Motor neuron (in vitro differentiated cells): ENCODE data around the gene RPS14. TPM values are rescaled to one million over a fixed set of nuclear protein-coding genes. Genes with fewer than 3 reads are reported as not detected.
"Not testable (repeated sequence)": the region's sequence is repeated elsewhere in the genome, so short reads cannot be mapped to it uniquely, and the experiment has no call there.

Experiments
- ATAC-seq, 8 experiments: fragments of 200-7000 bp; cut with Tn5 transposase; replicated peaks in 6 of 8; 2 replicates each; pipeline ENCODE4 v1.8.0; 2021; ENCODE audit warnings: mild to moderate bottlenecking in 8 of 8, moderate library complexity in 8 of 8
- H3K27ac ChIP-seq, 2 donors: fragments of 250-450 bp; sonication (Bioruptor Pico); 2 replicates each; pipeline ENCODE4 v1.9.0; 2021; ENCODE audit warnings: antibody characterized with exemption in 2 of 2, mild to moderate bottlenecking in 2 of 2, moderate library complexity in 1 of 2
- H3K4me1 ChIP-seq, 2 donors: fragments of 250-450 bp; sonication (Bioruptor Pico); replicated peaks in 1 of 2; 2 replicates each; pipeline ENCODE4 v1.6.1; 2021; ENCODE audit warnings: antibody characterized with exemption in 2 of 2, mild to moderate bottlenecking in 2 of 2, moderate library complexity in 1 of 2
- H3K4me3 ChIP-seq, 5 donors: fragments of 250-450 bp; sonication (Bioruptor Pico); 2 replicates each; pipeline ENCODE4 v1.9.0; 2021; ENCODE audit warnings: antibody characterized with exemption in 5 of 5, mild to moderate bottlenecking in 5 of 5, moderate library complexity in 4 of 5
- WGBS, 10 experiments: fragments of 450-650 bp; shearing (Covaris generic); methylation state at CpG; one replicate each; pipeline ENCODE4 v1.0.0; 2022; 5-methylcytosine and 5-hydroxymethylcytosine counted together
- in situ Hi-C, 9 experiments: fragments of 400-800 bp; cut with MboI; loops; one replicate each; pipeline ENCODE4 v1.15.0; 2021; ENCODE audit warnings: low sequenced_read_pairs in 9 of 9, low pct_unique_long_range_greater_than_20kb in 2 of 9; ENCODE audit not compliant: unreplicated experiment in 9 of 9
- total RNA-seq, 8 experiments: library from RNA; unstranded; fragments of 300-600 nt; gene quantifications; 2 replicates each; pipeline versions ENCODE4 v1.2.3 to v1.2.4, GENCODE V29; 2022

Gene RPS14
- total RNA-seq, 8 experiments from 2014 or later: 1,897 to 6,053 (median 4,324) TPM

- WGBS, 10 experiments: 62 to 90% (median 70%) methylated on average over 2 to 4 of the region's 7 CpGs; no CpG with 5 or more reads in 4 of the 10 experiments
- ATAC-seq: peak in 1 of 8 experiments; percentile 11
- Histone ChIP-seq H3K4me3 (no peak overlapping the region), H3K4me1 (no peaks in the 10 kb centered on the region), H3K27ac (no peak overlapping the region)
- in situ Hi-C loops: no loop called here
Measured at GRCh38 chr5:150419630-150420270, 29.8 kb downstream of the RPS14 start.

GRCh38 chr5:150413902-150414790 is 35.4 kb downstream of the RPS14 start:
- H3K27ac ChIP-seq, ATAC-seq, H3K4me1 ChIP-seq, H3K4me3 ChIP-seq, in situ Hi-C loops: not testable (repeated sequence)
- WGBS, 10 experiments: 67 to 100% (median 88%) methylated on average over 2 to 13 of the region's 16 CpGs; no CpG with 5 or more reads in 1 of the 10 experiments

GRCh38 chr5:150413176-150413901 is 36.2 kb downstream of the RPS14 start:
- Histone ChIP-seq H3K27ac (no peak overlapping the region), H3K4me1 (peaks cover 0 to 7% of the 10 kb centered on the region in 2 donors), H3K4me3 (no peak overlapping the region)
- in situ Hi-C loops: no loop called here
- ATAC-seq: no peak
- 57 to 100% (median 86%) methylated on average over 1 to 11 of the region's 12 CpGs for WGBS, 10 experiments

GRCh38 chr5:150412319-150413175 is 37.0 kb downstream of the RPS14 start, which contains the start of gene CD74:
Gene CD74 (minus strand): TSS chr5:150412910. CDS start chr5:150412749, 161 bp downstream.
- peak in 7 of 8 experiments; percentile 14 to 45 (median 29) for ATAC-seq
- Histone ChIP-seq H3K27ac (no peak within 1 kb of the TSS), H3K4me3 (no peak within 1 kb of the TSS), H3K4me1 (peaks cover 0 to 7% of the 10 kb centered on the region in 2 donors)
- WGBS, 10 experiments: 0 to 82% (median 60%) methylated on average over 1 to 6 of the region's 20 CpGs; no CpG with 5 or more reads in 4 of the 10 experiments
- in situ Hi-C loops: no loop called here

- in situ Hi-C loops: no loop called here
- H3K4me1 ChIP-seq: peaks cover 0 to 7% of the 10 kb centered on the region in 2 donors
- no peak overlapping the region for H3K4me3 ChIP-seq
- ATAC-seq: no peak
- no peak overlapping the region for H3K27ac ChIP-seq
- 80 to 100% (median 100%) methylated on average over 1 to 5 of the region's 5 CpGs; no CpG with 5 or more reads in 3 of the 10 experiments for WGBS, 10 experiments
Measured at GRCh38 chr5:150411245-150411979, 38.1 kb downstream of the RPS14 start.

- WGBS, 10 experiments: 8 to 100% (median 35%) methylated on average over 1 to 4 of the region's 4 CpGs; no CpG with 5 or more reads in 1 of the 10 experiments
- in situ Hi-C loops: no loop called here
- H3K27ac ChIP-seq: no peak overlapping the region
- H3K4me1 ChIP-seq: peaks cover 0 to 7% of the 10 kb centered on the region in 2 donors
- H3K4me3 ChIP-seq: no peak overlapping the region
- peak; percentile 58 to 72 (median 68) for ATAC-seq
Measured at GRCh38 chr5:150410524-150411244, 38.9 kb downstream of the RPS14 start.

GRCh38 chr5:150409638-150410523 is 39.7 kb downstream of the RPS14 start:
- in situ Hi-C loops: no loop called here
- peak; percentile 94 to 99 (median 96) for ATAC-seq
- no peak overlapping the region for H3K27ac ChIP-seq
- H3K4me1 ChIP-seq: peaks cover 0 to 7% of the 10 kb centered on the region in 2 donors
- H3K4me3 ChIP-seq: no peak overlapping the region
- 0 to 80% (median 14%) methylated on average over 1 to 7 of the region's 15 CpGs for WGBS, 10 experiments

- H3K4me3 ChIP-seq: no peak overlapping the region
- in situ Hi-C loops: no loop called here
- peaks cover 0 to 7% of the 10 kb centered on the region in 2 donors for H3K4me1 ChIP-seq
- 62 to 100% (median 84%) methylated on average over 1 to 3 of the region's 8 CpGs; no CpG with 5 or more reads in 6 of the 10 experiments for WGBS, 10 experiments
- H3K27ac ChIP-seq: no peak overlapping the region
- no peak for ATAC-seq
Measured at GRCh38 chr5:150408231-150408943, 41.2 kb downstream of the RPS14 start.

GRCh38 chr5:150407096-150407720 is 42.3 kb downstream of the RPS14 start:
- Histone ChIP-seq H3K27ac (no peak overlapping the region), H3K4me1 (peaks cover 0 to 7% of the 10 kb centered on the region in 2 donors), H3K4me3 (no peak overlapping the region)
- in situ Hi-C loops: no loop called here
- ATAC-seq: no peak
- WGBS, 10 experiments: 50 to 100% (median 77%) methylated on average over 1 to 6 of the region's 13 CpGs; no CpG with 5 or more reads in 4 of the 10 experiments

- H3K4me3 ChIP-seq: no peak overlapping the region
- ATAC-seq: no peak
- 30 to 40% methylated on average over 2 of the region's 10 CpGs; no CpG with 5 or more reads in 8 of the 10 experiments for WGBS, 10 experiments
- H3K4me1 ChIP-seq: peaks cover 0 to 7% of the 10 kb centered on the region in 2 donors
- in situ Hi-C loops: no loop called here
- H3K27ac ChIP-seq: no peak overlapping the region
Measured at GRCh38 chr5:150406723-150407095, 42.8 kb downstream of the RPS14 start.
